Activated CD8-positive, alpha-beta memory T cell treated with anti-CD3 and anti-CD28 coated beads for 48 hours (primary cell): ENCODE results near the gene GNG8.

Experiments
- DNase-seq, 3 experiments: peaks; one replicate each; pipeline ENCODE4 v3.0.0-alpha.2; 2020; ENCODE audit warnings: low read depth in 2 of 3, low spot score in 2 of 3

GNG8 gene

DNA sequence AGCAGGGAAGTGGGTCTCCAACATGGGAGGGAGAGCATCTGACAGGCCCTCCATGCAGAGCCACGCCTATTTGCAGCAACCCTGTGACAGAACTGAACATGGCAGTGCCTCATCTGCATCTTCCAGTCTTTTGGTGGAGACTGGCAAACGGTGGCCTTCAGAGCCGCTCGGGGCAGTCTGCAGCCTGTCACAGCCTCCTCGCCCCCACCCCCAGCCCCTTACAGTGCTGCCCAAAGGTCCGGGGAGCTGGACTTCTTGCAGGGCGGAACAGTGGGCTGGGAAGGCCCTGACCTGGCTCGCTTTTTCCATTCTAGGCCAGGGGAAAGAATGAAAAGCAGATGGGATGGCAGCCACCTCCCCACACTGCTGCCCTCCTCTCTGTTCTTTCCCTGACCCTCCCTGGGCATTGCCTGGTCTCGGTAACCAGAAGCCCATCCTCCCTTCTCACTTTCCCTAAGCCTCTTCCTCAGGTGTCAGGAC, 32.2 kb downstream of the GNG8 start:
- no peak for DNase-seq

DNA sequence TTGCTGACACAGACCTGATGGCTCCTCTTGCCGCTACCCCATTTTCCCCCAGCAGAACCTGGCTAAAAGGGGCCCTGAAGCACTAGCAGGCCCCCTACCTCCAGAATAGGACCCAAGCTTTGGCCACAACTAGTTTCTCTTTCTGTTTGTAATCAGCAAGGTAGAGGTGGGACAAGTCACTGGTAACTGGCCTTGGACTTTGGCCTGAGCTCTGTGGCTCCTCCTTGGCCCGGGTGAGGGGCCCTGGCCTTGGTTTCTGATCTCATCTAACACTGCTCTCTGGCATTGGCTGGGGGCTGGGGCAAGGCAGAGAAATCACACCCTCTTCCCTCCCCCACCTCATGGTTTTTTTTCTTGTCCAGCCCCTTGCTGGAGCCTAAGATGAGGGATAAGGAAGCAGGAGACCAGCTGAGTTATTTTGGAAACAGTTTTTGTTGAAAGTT, 32.8 kb downstream of the GNG8 start:
- DNase-seq = no peak

GRCh38 chr19:46602392-46603194, 33.4 kb downstream of the GNG8 start:
- DNase-seq = no peak

GRCh38 chr19:46601318-46602224, 34.4 kb downstream of the GNG8 start, which contains the start of gene CALM3:
Gene CALM3 (plus strand): TSS chr19:46601330. CDS start chr19:46601435, 105 bp downstream.
- DNase-seq = no peak

GRCh38 chr19:46600384-46601317, 35.4 kb downstream of the GNG8 start:
- peak; percentile 95 to 99 (median 99) for DNase-seq

DNA sequence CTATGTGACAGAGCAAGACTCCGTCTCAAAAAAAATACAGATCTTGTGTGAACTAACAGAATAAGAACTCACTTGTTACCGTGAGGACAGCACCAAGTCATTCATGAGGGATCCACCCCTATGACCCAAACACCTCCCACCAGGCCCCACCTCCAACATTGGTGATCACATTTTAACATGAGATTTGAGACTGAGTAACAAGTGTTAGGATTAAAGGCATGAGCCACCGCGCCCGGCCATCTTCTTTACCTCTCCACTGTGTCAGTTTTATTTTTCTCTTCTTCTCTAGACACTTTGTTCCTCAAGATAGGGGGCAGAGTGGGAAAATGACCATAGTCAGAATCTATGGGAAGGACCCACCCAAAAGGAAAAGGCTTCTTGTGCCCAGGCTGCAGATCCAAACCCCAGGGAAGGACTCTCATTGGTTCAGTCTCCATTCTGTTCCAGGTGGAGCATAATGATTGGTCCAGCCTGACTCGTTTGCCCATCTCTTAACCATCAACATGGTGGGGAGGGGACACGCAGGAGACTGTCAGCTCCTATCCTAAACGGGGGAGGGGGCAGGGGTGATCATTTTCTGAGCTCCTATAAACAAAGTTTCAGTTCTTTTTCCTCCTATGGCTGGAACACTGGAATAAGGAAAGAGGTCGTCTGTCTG, 36.2 kb downstream of the GNG8 start:
- DNase-seq = no peak

DNA sequence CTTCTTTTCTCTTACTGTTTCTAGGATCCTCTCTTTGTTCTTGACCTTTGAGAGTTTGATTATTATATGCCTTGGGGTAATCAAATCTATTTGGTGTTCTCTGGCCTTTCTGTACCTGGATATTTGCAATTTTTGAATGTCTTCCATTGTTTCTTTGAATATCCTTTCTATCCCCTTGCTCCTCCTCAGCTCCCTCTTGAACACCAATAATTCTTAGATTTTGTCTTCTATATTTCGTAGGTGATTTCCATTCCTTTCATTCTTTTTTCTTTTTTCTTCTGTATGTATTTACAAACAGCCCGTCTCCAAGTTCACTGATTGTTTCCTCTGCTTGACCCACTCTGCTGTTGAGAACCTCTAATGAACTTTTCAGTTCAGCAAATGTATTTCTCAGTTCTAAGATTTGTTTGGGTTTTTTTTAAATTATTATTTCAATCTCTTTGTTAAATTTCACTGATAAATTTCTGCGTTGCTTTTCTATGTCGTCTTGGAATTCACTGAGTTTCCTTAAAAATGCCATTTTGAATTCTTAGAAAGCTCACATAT, 37.6 kb downstream of the GNG8 start:
- no peak for DNase-seq

DNA sequence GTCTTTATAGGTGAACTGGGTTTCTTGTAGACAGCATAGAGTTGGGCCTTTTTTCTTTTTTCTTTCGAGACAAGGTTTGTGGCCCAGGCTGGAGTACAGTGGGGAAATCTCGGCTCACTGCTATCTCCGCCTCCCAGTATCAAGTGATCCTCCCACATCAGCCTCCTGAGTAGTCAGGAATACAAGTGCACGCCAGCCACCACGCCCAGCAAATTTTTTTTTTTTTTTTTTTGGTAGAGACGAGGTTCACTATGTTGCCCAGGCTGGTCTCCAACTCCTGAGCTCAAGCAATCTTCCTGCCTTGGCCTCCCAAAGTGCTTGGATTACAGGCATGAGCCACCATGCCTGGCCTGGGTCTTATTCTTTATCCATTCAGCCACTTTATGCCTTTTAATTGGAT, 40.0 kb downstream of the GNG8 start:
- no peak for DNase-seq

GRCh38 chr19:46591870-46592269, 44.1 kb downstream of the GNG8 start:
- no peak for DNase-seq

GRCh38 chr19:46591254-46591653, 44.7 kb downstream of the GNG8 start:
- DNase-seq = no peak

- no peak for DNase-seq
Measured at GRCh38 chr19:46587861-46588260, 48.1 kb downstream of the GNG8 start.

GRCh38 chr19:46586294-46586693, 49.7 kb downstream of the GNG8 start:
- no peak for DNase-seq

- no peak for DNase-seq
Measured at GRCh38 chr19:46585539-46585938, 50.5 kb downstream of the GNG8 start.
